NOMO-1 treated with dmso at 0.1 percent for 144 hours (cell line): ENCODE data around the gene TSKU.
A peak's percentile ranks its signal among the peaks of the same experiment; 100 is the strongest.

Source experiments
- DNase-seq: peaks from one replicate; lab custom pipeline; 2025; ENCODE audit not compliant: unreplicated experiment; lab: John Stamatoyannopoulos, UW

Gene TSKU

GRCh38 chr11:76783294-76783895, at the start of gene TSKU:
Gene TSKU (plus strand): TSS chr11:76783356. CDS start chr11:76795617, 12,261 bp downstream.
- no peak for DNase-seq

- DNase-seq = peak; percentile 24
These were observed 49.2 kb upstream of the TSKU start for GRCh38 chr11:76733906-76734305.

GRCh38 chr11:76734456-76735420, 48.4 kb upstream of the TSKU start:
- no peak for DNase-seq

- DNase-seq = no peak
These were observed 47.3 kb upstream of the TSKU start for GRCh38 chr11:76735841-76736240.

GRCh38 chr11:76736266-76736665, 46.9 kb upstream of the TSKU start:
- no peak for DNase-seq

GRCh38 chr11:76736773-76737495, 46.2 kb upstream of the TSKU start:
- DNase-seq = no peak

- DNase-seq = no peak
These were observed 44.4 kb upstream of the TSKU start for GRCh38 chr11:76738618-76739240.

GRCh38 chr11:76739798-76740197, 43.4 kb upstream of the TSKU start:
- no peak for DNase-seq

GRCh38 chr11:76740772-76741171, 42.4 kb upstream of the TSKU start:
- DNase-seq = no peak

GRCh38 chr11:76742902-76743301, 40.3 kb upstream of the TSKU start:
- DNase-seq = no peak

GRCh38 chr11:76744186-76745043, 38.7 kb upstream of the TSKU start:
- DNase-seq = no peak

GRCh38 chr11:76745044-76745376, 38.1 kb upstream of the TSKU start:
- DNase-seq = no peak

- DNase-seq = no peak
These were observed 37.5 kb upstream of the TSKU start for GRCh38 chr11:76745561-76746207.

- DNase-seq = no peak
These were observed 35.8 kb upstream of the TSKU start for GRCh38 chr11:76747153-76747914.

GRCh38 chr11:76747915-76748860, 35.0 kb upstream of the TSKU start:
- no peak for DNase-seq

- no peak for DNase-seq
These were observed 34.2 kb upstream of the TSKU start for GRCh38 chr11:76748948-76749347.

GRCh38 chr11:76750067-76750466, 33.1 kb upstream of the TSKU start:
- no peak for DNase-seq

- no peak for DNase-seq
These were observed 32.4 kb upstream of the TSKU start for GRCh38 chr11:76750746-76751145.
